GM13976 (cell line): Measurements from ENCODE around the gene PARP3.
A peak's percentile ranks its signal among the peaks of the same experiment; 100 is the strongest.

Experiments used
- DNase-seq: peaks from one replicate; pipeline ENCODE4 v3.0.0; 2012; ENCODE audit warnings: low spot score
- in situ Hi-C: fragments of 300-500 bp; cut with MboI; formaldehyde crosslinking; loops from one replicate; pipeline ENCODE4 v1.12.0; 2022; ENCODE audit warnings: low sequenced_read_pairs, mixed read lengths, inconsistent platforms; ENCODE audit not compliant: unreplicated experiment
- TF ChIP-seq, protein P1 (sequence below): IDR thresholded peaks from 2 replicates; pipeline ENCODE4 v1.5.1; 2012; ENCODE audit warnings: borderline replicate concordance, mild to moderate bottlenecking; ENCODE audit not compliant: insufficient read depth; ENCODE audit errors: extremely low read depth, missing control alignments, control extremely low read depth

Gene PARP3

DNA sequence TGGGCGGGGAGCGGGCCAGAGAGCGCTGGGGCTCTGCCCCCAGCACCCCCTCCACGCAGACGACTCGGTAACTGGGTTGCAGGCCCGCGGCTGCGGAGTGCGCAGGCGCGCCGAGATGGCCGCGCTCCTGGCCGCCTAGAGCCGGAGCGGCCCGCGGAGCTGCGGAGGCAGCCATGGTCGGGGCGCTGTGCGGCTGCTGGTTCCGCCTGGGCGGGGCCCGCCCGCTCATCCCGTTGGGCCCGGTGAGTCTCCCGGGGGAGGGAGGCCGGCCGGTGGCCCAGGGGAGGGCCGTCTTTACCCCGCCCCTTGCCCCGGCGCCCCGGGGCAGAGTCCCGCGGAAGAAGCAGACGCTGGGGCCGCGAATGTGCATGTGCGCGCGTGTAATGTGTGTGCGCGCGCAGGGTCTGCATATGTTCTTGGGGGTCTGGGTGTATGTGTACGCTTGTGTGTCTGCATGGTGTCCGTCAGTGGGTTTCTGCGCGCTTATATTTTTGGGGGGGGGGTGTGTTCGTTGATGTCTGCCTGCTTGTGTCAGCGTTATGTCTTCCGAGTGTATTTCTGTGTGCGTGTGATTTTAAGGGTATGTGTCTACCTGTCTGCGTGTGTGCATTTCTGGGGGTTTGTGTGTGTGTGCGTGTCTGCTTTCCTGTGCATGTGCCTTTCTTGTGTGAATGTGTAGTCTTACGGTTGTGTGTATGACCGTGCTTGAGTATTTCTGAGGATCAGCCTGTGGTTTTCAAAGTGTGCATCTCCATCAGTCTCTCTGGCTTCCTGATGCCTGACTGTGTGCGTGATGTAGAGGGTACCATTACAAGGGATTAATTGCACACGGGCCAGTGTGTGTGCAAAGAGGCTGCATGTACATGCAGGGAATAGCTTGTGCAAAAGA lies 33.0 kb downstream of the PARP3 start, which contains the start of gene ABHD14A:
Gene ABHD14A, plus strand, starts transcription at position 102 of the 889 bp plus-strand sequence. Its CDS starts 72 bp downstream, at position 174.
- in situ Hi-C loops, result no loop called here
- TF ChIP-seq, protein P1, sequence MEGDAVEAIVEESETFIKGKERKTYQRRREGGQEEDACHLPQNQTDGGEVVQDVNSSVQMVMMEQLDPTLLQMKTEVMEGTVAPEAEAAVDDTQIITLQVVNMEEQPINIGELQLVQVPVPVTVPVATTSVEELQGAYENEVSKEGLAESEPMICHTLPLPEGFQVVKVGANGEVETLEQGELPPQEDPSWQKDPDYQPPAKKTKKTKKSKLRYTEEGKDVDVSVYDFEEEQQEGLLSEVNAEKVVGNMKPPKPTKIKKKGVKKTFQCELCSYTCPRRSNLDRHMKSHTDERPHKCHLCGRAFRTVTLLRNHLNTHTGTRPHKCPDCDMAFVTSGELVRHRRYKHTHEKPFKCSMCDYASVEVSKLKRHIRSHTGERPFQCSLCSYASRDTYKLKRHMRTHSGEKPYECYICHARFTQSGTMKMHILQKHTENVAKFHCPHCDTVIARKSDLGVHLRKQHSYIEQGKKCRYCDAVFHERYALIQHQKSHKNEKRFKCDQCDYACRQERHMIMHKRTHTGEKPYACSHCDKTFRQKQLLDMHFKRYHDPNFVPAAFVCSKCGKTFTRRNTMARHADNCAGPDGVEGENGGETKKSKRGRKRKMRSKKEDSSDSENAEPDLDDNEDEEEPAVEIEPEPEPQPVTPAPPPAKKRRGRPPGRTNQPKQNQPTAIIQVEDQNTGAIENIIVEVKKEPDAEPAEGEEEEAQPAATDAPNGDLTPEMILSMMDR, result no peak
- DNase-seq, result peak; percentile 92

DNA sequence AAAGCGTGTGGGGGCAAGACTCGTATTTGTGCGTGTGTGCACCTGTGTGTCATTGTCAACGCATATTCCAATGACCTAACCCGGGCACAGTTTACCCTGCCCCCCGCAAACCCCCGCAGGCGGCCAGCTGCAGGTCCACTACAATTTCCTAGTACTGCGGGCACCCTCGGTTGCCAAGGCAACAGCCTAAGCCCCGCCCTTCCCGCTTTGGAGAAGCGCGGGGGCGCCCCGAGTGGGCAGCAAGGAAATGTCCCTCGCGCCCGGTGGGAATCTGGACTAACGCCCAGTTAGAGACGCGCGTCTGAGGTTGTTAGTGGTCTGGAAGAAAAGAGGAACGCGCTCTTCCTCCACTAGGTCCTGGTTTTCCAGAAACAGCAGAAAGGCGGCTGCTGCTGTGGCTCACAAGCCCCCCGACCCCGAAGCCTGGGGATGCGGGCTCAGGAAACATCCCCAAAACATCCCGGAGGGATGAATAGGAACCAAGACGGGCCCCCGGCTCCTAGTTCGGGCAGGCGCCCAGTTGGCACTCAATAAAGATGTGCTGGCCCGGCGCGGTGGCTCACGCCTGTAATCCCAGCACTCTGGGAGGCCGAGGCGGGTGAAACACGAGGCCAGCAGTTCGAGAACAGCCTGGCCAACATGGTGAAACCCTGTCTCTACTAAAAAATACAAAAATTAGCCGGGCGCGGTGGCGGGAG lies 33.8 kb downstream of the PARP3 start:
- DNase-seq, result peak; percentile 62
- TF ChIP-seq, protein P1, result no peak
- in situ Hi-C loops, result no loop called here

DNA sequence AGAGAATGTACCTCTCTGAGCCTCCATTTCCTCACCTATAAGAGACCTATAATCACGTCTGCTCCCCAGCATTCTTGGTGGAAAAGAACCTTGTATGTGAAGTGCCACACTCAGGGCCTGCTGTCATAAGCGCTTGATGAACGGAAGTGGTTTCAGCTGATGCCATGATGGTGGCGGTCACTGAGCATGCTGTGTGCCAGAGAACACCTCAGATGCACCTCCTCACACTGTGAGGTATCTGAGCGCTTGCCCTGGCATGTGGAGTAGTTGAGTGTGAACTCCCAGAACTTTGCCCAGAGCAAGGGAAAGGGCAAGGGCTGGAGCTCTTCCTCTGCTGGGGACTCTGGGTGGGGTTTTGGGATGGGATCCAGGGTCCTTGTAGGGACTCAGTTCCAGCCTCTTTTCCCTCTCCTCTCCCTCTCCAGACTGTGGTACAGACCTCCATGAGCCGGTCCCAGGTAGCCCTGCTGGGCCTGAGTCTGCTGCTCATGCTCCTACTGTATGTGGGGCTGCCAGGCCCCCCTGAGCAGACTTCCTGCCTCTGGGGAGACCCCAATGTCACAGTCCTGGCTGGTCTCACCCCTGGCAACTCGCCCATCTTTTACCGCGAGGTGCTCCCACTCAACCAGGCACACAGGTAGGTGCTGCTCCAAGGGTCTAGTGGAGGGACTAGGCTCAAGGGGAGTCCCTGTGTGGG lies 35.4 kb downstream of the PARP3 start:
- TF ChIP-seq, protein P1, result no peak
- no peak for DNase-seq
- in situ Hi-C loops, result no loop called here

DNA sequence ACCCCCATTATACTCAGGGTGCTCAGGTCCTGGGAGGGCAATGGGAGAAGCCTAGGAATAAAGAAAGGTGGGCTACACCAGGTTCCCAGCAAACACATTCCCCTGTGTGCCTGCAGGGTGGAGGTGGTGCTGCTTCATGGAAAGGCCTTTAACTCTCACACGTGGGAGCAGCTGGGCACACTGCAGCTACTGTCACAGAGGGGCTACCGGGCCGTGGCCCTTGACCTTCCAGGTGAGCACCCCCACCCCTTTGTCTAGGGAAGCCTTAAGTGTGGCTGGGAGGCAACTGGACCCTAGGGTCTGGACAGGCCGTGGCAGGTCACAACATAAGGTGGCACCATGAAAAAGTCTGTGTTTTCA lies 36.0 kb downstream of the PARP3 start:
- DNase-seq, result no peak
- TF ChIP-seq, protein P1, result no peak
- in situ Hi-C loops, result no loop called here

DNA sequence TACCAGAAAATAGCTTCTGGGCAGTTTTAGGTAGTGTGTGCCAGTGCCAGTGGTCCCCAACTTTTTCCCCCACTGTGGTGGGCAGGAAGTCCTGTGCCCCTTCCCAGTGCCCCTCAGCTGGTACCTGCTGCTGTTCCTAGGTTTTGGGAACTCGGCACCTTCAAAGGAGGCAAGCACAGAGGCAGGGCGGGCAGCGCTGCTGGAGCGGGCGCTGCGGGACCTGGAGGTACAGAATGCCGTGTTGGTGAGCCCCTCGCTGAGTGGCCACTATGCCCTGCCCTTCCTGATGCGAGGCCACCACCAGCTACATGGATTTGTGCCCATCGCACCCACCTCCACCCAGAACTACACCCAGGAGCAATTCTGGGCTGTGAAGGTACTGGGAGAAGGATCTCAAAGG lies 38.1 kb downstream of the PARP3 start:
- no peak for DNase-seq
- in situ Hi-C loops, result no loop called here
- TF ChIP-seq, protein P1, result no peak

DNA sequence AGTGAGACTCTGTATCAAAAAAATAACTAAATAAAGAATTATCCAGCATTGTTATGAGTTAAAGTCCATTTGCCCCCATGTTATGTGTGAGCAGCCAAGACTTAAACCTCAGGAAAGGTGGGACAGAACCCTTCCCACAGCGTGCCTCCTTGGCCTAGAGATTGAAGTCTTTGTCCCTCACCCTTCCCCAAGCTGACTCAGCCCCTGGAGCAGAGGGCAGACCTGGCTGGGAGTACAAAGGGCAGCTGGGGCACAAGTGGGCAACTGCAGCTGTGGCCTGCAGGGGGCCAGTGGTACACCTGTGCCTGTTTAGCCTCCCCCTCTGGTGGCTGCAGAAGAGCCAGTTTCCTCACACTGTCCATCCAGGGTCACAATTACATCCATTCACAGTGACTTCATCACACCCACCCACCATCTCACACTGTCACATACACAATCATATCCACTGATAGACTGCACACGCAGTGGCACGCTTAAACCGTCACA lies 40.2 kb downstream of the PARP3 start:
- peak; percentile 80 for DNase-seq
- TF ChIP-seq, protein P1, result peak; percentile 46
- in situ Hi-C loops, result no loop called here
